H1 (cell line): ENCODE measurements around the gene CDKN3. TPM values are rescaled to one million over a fixed set of nuclear protein-coding genes. Genes with fewer than 3 reads are reported as not detected.

Experiments
- CTCF ChIA-PET: fragments of 300-600 bp; sonication (Branson Sonifier 250); formaldehyde crosslinking; loops from one replicate; lab custom pipeline; 2021; ENCODE audit not compliant: partially characterized antibody; lab: Charles Lee
- POLR2A ChIA-PET: fragments of 300-600 bp; sonication (Branson Sonifier 250); formaldehyde crosslinking; loops from one replicate; lab custom pipeline; 2021; ENCODE audit warnings: inconsistent platforms; ENCODE audit not compliant: partially characterized antibody; lab: Charles Lee
- DNase-seq, 2 experiments: peaks; one replicate each; pipeline versions ENCODE4 v3.0.0 to v3.0.0-alpha.2; 2010 to 2022; ENCODE audit warnings: low spot score in 2 of 2, low read depth in 1 of 2, mixed read lengths in 1 of 2
- FAIRE-seq: peaks from 2 replicates; lab custom pipeline; 2011; peaks lifted over from hg19 to GRCh38; lab: Jason Lieb, UNC
- H2AFZ ChIP-seq: 2 replicates; pipeline ENCODE4 v1.8.1; 2012; ENCODE audit warnings: low read length, inconsistent platforms
- H2AK5ac ChIP-seq: 2 replicates; pipeline ENCODE4 v1.6.1; 2013; ENCODE audit warnings: low read depth, low read length
- H2BK120ac ChIP-seq: replicated peaks from 2 replicates; pipeline ENCODE3; 2013; ENCODE audit warnings: low read depth, low read length, inconsistent platforms
- H2BK12ac ChIP-seq: 2 replicates; pipeline ENCODE4 v1.6.1; 2013; ENCODE audit warnings: low read depth, low read length
- H2BK15ac ChIP-seq: 2 replicates; pipeline ENCODE4 v1.6.1; 2013; ENCODE audit warnings: low read length
- H2BK20ac ChIP-seq: 2 replicates; pipeline ENCODE4 v1.6.1; 2013; ENCODE audit warnings: low read length
- H2BK5ac ChIP-seq: 2 replicates; pipeline ENCODE4 v1.6.1; 2013; ENCODE audit warnings: low read depth, low read length
- H3K14ac ChIP-seq: 2 replicates; pipeline ENCODE4 v1.6.1; 2013; ENCODE audit warnings: inconsistent platforms; ENCODE audit not compliant: insufficient read length
- H3K18ac ChIP-seq: 2 replicates; pipeline ENCODE4 v1.6.1; 2013; ENCODE audit warnings: low read length; ENCODE audit errors: extremely low read depth
- H3K23ac ChIP-seq: 2 replicates; pipeline ENCODE4 v1.6.1; 2013; ENCODE audit warnings: inconsistent platforms; ENCODE audit not compliant: insufficient read length
- H3K23me2 ChIP-seq: 2 replicates; pipeline ENCODE4 v1.6.1; 2013; ENCODE audit warnings: low read depth, low read length
- H3K27ac ChIP-seq: 2 replicates; pipeline ENCODE4 v1.6.1; 2011; ENCODE audit warnings: low read depth, low read length, inconsistent platforms
- H3K27me3 ChIP-seq, 4 experiments: replicated peaks in 1 of 4; 1 replicate in 1 of 4; 2 replicates in 3 of 4; pipeline versions ENCODE4 v1.6.1 to v1.8.1; 2011 to 2013; ENCODE audit warnings: low read length in 3 of 4, mild to moderate bottlenecking in 3 of 4, inconsistent platforms in 2 of 4, mixed read lengths in 2 of 4, moderate library complexity in 1 of 4; ENCODE audit not compliant: control insufficient read depth in 3 of 4, insufficient read depth in 3 of 4; ENCODE audit errors: extremely low read depth in 1 of 4
- H3K36me3 ChIP-seq, 4 experiments: 2 replicates each; pipeline versions ENCODE4 v1.6.1 to v1.8.1; 2011 to 2013; ENCODE audit warnings: mild to moderate bottlenecking in 4 of 4, low read length in 3 of 4, moderate library complexity in 2 of 4, control low read depth in 1 of 4, inconsistent platforms in 1 of 4; ENCODE audit not compliant: insufficient read depth in 4 of 4, control insufficient read depth in 2 of 4
- H3K4ac ChIP-seq: replicated peaks from 2 replicates; pipeline ENCODE3; 2013; ENCODE audit warnings: low read length, low read depth, mixed read lengths, inconsistent platforms; ENCODE audit not compliant: insufficient read length
- H3K4me1 ChIP-seq, 4 experiments: replicated peaks in 1 of 4; 1 replicate in 1 of 4; 2 replicates in 3 of 4; pipeline versions ENCODE4 v1.6.1 to v1.8.1; 2011 to 2013; ENCODE audit warnings: low read length in 3 of 4, inconsistent platforms in 2 of 4, mixed read lengths in 1 of 4; ENCODE audit not compliant: insufficient read depth in 4 of 4, control insufficient read depth in 3 of 4
- H3K4me2 ChIP-seq, 2 experiments: 2 replicates each; pipeline versions ENCODE4 v1.6.1 to v1.8.1; 2011 to 2013; ENCODE audit warnings: low read depth in 2 of 2, low read length in 2 of 2, control low read depth in 1 of 2, inconsistent platforms in 1 of 2, mild to moderate bottlenecking in 1 of 2; ENCODE audit not compliant: insufficient read depth in 1 of 2
- H3K4me3 ChIP-seq, 4 experiments: fragments of 200-600, 300-600 bp in 1 of 4; sonication (generic), shearing (Covaris generic), sonication (Bioruptor Twin) in 1 of 4; 2 replicates each; pipeline versions ENCODE4 v1.5.1 to v1.8.1; 2011 to 2016; ENCODE audit warnings: low read length in 4 of 4, low read depth in 3 of 4, control low read depth in 2 of 4, inconsistent platforms in 2 of 4, mild to moderate bottlenecking in 2 of 4, mixed read lengths in 1 of 4, moderate library complexity in 1 of 4; ENCODE audit not compliant: insufficient read depth in 2 of 4; ENCODE audit errors: extremely low read depth in 1 of 4
- H3K56ac ChIP-seq: replicated peaks from 2 replicates; pipeline ENCODE3; 2013; ENCODE audit warnings: low read depth, mild to moderate bottlenecking, mixed read lengths, low read length, inconsistent platforms; ENCODE audit not compliant: insufficient read length
- H3K79me1 ChIP-seq: 2 replicates; pipeline ENCODE4 v1.6.1; 2013; ENCODE audit warnings: low read depth, low read length, control low read depth
- H3K79me2 ChIP-seq, 2 experiments: 2 replicates each; pipeline versions ENCODE4 v1.6.1 to v1.8.1; 2012 to 2013; ENCODE audit warnings: low read length in 2 of 2, mild to moderate bottlenecking in 2 of 2, inconsistent platforms in 1 of 2; ENCODE audit not compliant: insufficient read depth in 2 of 2, control insufficient read depth in 1 of 2
- H3K9ac ChIP-seq, 4 experiments: replicated peaks in 1 of 4; 1 replicate in 1 of 4; 2 replicates in 3 of 4; pipeline versions ENCODE4 v1.6.1 to v1.8.1; 2011 to 2013; ENCODE audit warnings: low read depth in 3 of 4, low read length in 3 of 4, control low read depth in 2 of 4, mild to moderate bottlenecking in 2 of 4, moderate library complexity in 2 of 4, inconsistent platforms in 1 of 4; ENCODE audit errors: extremely low read depth in 1 of 4
- H3K9me3 ChIP-seq, 2 experiments: 2 replicates each; pipeline versions ENCODE4 v1.6.1 to v1.8.1; 2012 to 2013; ENCODE audit warnings: mild to moderate bottlenecking in 2 of 2, moderate library complexity in 2 of 2, control low read depth in 1 of 2, inconsistent platforms in 1 of 2, low read depth in 1 of 2, low read length in 1 of 2, mixed read lengths in 1 of 2; ENCODE audit not compliant: insufficient read depth in 2 of 2
- H4K20me1 ChIP-seq, 2 experiments: replicated peaks in 1 of 2; 2 replicates each; pipeline versions ENCODE3 to v1.8.1; 2011 to 2013; ENCODE audit warnings: inconsistent platforms in 2 of 2, low read length in 2 of 2, mild to moderate bottlenecking in 1 of 2; ENCODE audit not compliant: insufficient read depth in 2 of 2, control insufficient read depth in 1 of 2
- H4K5ac ChIP-seq: 2 replicates; pipeline ENCODE4 v1.6.1; 2013; ENCODE audit warnings: low read length, low read depth, mixed read lengths, inconsistent platforms; ENCODE audit not compliant: insufficient read length
- H4K8ac ChIP-seq: 2 replicates; pipeline ENCODE4 v1.8.0; 2013; ENCODE audit warnings: mild to moderate bottlenecking, moderate library complexity, low read length, inconsistent platforms; ENCODE audit not compliant: insufficient read depth; ENCODE audit errors: extremely low read depth
- H4K91ac ChIP-seq: replicated peaks from 2 replicates; pipeline ENCODE3; 2013; ENCODE audit warnings: low read length, mixed read lengths, inconsistent platforms; ENCODE audit not compliant: insufficient read length
- ATF2 ChIP-seq: IDR thresholded peaks from 2 replicates; pipeline ENCODE4 v1.6.1; 2012; ENCODE audit warnings: low read length, inconsistent platforms
- CHD1 ChIP-seq: IDR thresholded peaks from 2 replicates; pipeline ENCODE4 v1.6.1; 2012; ENCODE audit warnings: low read depth, low read length, improper control_type of control experiment
- GABPA ChIP-seq: IDR thresholded peaks from 2 replicates; pipeline ENCODE4 v1.6.1; 2011; ENCODE audit warnings: mild to moderate bottlenecking, low read length, moderate library complexity, borderline replicate concordance; ENCODE audit not compliant: insufficient read depth
- KDM1A ChIP-seq: fragments of 200-600, 300-600 bp; sonication (generic); IDR thresholded peaks from 2 replicates; pipeline ENCODE4 v1.7.1; 2016; ENCODE audit warnings: mild to moderate bottlenecking, low read length, borderline replicate concordance
- RAD21 ChIP-seq, 2 experiments: IDR thresholded peaks in 1 of 2; conservative IDR thresholded peaks in 1 of 2; 2 replicates each; pipeline ENCODE4 v1.6.1; 2011; ENCODE audit warnings: low read depth in 2 of 2, low read length in 2 of 2, improper control_type of control experiment in 1 of 2, inconsistent platforms in 1 of 2, mild to moderate bottlenecking in 1 of 2, moderate library complexity in 1 of 2
- RNF2 ChIP-seq: fragments of 200-900, 300-1000 bp; sonication (generic); IDR thresholded peaks from 2 replicates; pipeline ENCODE4 v1.7.1; 2016; ENCODE audit warnings: borderline replicate concordance, low read depth, mild to moderate bottlenecking, antibody characterized with exemption, low read length; ENCODE audit not compliant: poor library complexity, severe bottlenecking; ENCODE audit errors: missing control alignments
- SP1 ChIP-seq: IDR thresholded peaks from 2 replicates; pipeline ENCODE4 v1.6.1; 2011; ENCODE audit warnings: low read depth, low read length
- SP2 ChIP-seq: IDR thresholded peaks from 2 replicates; pipeline ENCODE4 v1.6.1; 2012; ENCODE audit warnings: mild to moderate bottlenecking, low read length, inconsistent platforms
- WGBS, 2 experiments: shearing (Covaris generic) in 1 of 2; methylation state at CpG; one replicate each; pipeline versions ENCODE4 v1.1.6 to v1.1.7; 2013 to 2015; ENCODE audit warnings: low lambda C conversion rate in 2 of 2, mixed read lengths in 2 of 2, inconsistent platforms in 1 of 2, low coverage in 1 of 2, missing lambda C conversion rate in 1 of 2; ENCODE audit not compliant: insufficient replicate concordance in 2 of 2, insufficient coverage in 1 of 2, insufficient read length in 1 of 2; ENCODE audit errors: extremely low coverage in 1 of 2, missing lambda C conversion rate in 1 of 2; 5-methylcytosine and 5-hydroxymethylcytosine counted together
- polyA plus RNA-seq, 7 experiments: library from polyadenylated mRNA; depleted of rRNA in 3 of 7; stranded (reverse) in 5 of 7; unstranded in 2 of 7; fragments of >200 nt in 5 of 7; fragments of 200-250 nt in 2 of 7; gene quantifications; 1 replicate in 5 of 7; 2 replicates in 1 of 7; 4 replicates in 1 of 7; pipeline versions ENCODE4 v1.2.1 to v1.2.3, GENCODE V29; 2011 to 2013; ENCODE audit warnings: missing spikeins in 2 of 7, mixed read lengths in 2 of 7
- total RNA-seq: library from RNA; stranded (reverse); fragmentation: NEBNext Ultra II Directional; extraction: Animal tissue kit (Norgen Biotek cat#: 25700); gene quantifications from 2 replicates; pipeline ENCODE4 v1.2.1, GENCODE V29; 2021

The CDKN3 gene
- total and polyA plus RNA-seq, 2 of the 8 experiments (the other 6 are each of a cell fraction or from before 2014, with no cell fraction given), result 43.5 to 48.3 TPM

GRCh38 chr14:54350203-54350602 lies 46.6 kb upstream of the CDKN3 start:
- no peak overlapping the region for H2AFZ ChIP-seq
- no peaks in the 10 kb centered on the region for H3K79me2 ChIP-seq
- H3K36me3 ChIP-seq, result no peaks in the 10 kb centered on the region
- no peak overlapping the region for H3K4ac ChIP-seq
- no peak overlapping the region for H3K4me2 ChIP-seq
- no peak overlapping the region for H2BK5ac ChIP-seq
- no peaks in the 10 kb centered on the region for H3K79me1 ChIP-seq
- no peaks in the 10 kb centered on the region for H3K27me3 ChIP-seq
- no peak overlapping the region for H3K23ac ChIP-seq
- H4K8ac ChIP-seq, result no peak overlapping the region
- 88% methylated on average over 3 of the region's 3 CpGs; no CpG with 5 or more reads in 1 of the 2 experiments for WGBS, 2 experiments
- TF ChIP-seq SP1 (no peak), ATF2 (no peak), SP2 (no peak), CHD1 (no peak), GABPA (no peak), RAD21 (IDR thresholded peaks at IDR 0.05 in 1 of 2, conservative IDR thresholded peaks at IDR 0.05 in 1 of 2; ENCODE audit: low read depth in 2 of 2, low read length in 2 of 2) (no peak), KDM1A (no peak), RNF2 (no peak)
- FAIRE-seq (no peak), DNase-seq (no peak)
- peaks cover 3 to 17% (median 9%) of the 10 kb centered on the region in 4 experiments; a peak in 6 of 7 replicates for H3K4me1 ChIP-seq
- H2BK20ac ChIP-seq, result no peak overlapping the region
- no peak overlapping the region for H2BK120ac ChIP-seq
- H2BK12ac ChIP-seq, result no peak overlapping the region
- H3K56ac ChIP-seq, result no peak overlapping the region
- no peak overlapping the region for H3K4me3 ChIP-seq
- no peak overlapping the region for H3K18ac ChIP-seq
- no peak overlapping the region for H4K91ac ChIP-seq
- H3K14ac ChIP-seq, result no peak overlapping the region
- no peak overlapping the region for H3K9ac ChIP-seq
- no peaks in the 10 kb centered on the region for H4K20me1 ChIP-seq
- H2BK15ac ChIP-seq, result no peak overlapping the region
- ChIA-PET CTCF (interaction anchor here (0.6 to 3.9 kb wide), 10 partner anchors 9 to 1243 kb away, joined by 3 to 17 read pairs (median 6); partner anchors contain the start of gene CDKN3), POLR2A (interaction anchor here (1.8 to 3.4 kb wide), 2 partner anchors 12 to 13 kb away, joined by 4 to 9 read pairs; no protein-coding TSS in a partner anchor)
- no peak overlapping the region for H3K27ac ChIP-seq
- no peaks in the 10 kb centered on the region for H3K23me2 ChIP-seq
- H4K5ac ChIP-seq, result no peak overlapping the region
- H2AK5ac ChIP-seq, result no peak overlapping the region
- no peaks in the 10 kb centered on the region for H3K9me3 ChIP-seq
